ENCODE data around the gene TXNDC11.

DNA sequence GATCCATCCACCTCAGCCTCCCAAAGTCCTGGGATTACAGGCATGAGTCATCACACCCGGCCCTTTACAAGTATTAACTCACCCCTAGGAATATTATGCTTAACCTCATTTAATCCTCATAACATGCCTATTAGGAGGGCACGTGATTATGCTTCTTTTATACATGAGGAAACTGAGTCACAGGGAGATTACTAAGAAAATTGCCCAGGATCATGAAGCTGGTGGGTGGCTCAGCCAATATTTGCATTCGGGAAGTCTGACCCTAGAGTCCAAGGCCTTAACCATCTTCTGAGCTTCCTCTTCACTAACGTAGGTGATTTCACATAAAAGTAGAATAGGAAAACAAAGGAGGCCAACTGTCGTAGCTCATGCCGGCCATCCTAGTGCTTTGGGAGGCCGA lies 93.4 kb downstream of the TXNDC11 start:
- no peak for TF ChIP-seq POLR2A (IDR thresholded peaks at IDR 0.05)
- TF ChIP-seq, protein P1, sequence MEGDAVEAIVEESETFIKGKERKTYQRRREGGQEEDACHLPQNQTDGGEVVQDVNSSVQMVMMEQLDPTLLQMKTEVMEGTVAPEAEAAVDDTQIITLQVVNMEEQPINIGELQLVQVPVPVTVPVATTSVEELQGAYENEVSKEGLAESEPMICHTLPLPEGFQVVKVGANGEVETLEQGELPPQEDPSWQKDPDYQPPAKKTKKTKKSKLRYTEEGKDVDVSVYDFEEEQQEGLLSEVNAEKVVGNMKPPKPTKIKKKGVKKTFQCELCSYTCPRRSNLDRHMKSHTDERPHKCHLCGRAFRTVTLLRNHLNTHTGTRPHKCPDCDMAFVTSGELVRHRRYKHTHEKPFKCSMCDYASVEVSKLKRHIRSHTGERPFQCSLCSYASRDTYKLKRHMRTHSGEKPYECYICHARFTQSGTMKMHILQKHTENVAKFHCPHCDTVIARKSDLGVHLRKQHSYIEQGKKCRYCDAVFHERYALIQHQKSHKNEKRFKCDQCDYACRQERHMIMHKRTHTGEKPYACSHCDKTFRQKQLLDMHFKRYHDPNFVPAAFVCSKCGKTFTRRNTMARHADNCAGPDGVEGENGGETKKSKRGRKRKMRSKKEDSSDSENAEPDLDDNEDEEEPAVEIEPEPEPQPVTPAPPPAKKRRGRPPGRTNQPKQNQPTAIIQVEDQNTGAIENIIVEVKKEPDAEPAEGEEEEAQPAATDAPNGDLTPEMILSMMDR (IDR thresholded peaks at IDR 0.05) = no peak

All from testis (tissue), 2 donors.